H9 (cell line): ENCODE data around the gene ACADS. TPM values are rescaled to one million over a fixed set of nuclear protein-coding genes. Genes with fewer than 3 reads are reported as not detected.

Experiments
- DNase-seq: peaks from one replicate; pipeline ENCODE4 v3.0.0-alpha.2; 2017
- H2AFZ ChIP-seq: one replicate; pipeline ENCODE4 v1.6.1; 2013; ENCODE audit warnings: mild to moderate bottlenecking, low read length, control low read depth, moderate library complexity
- H2AK5ac ChIP-seq: 2 replicates; pipeline ENCODE4 v1.6.1; 2013; ENCODE audit warnings: low read length, control low read depth, mixed read lengths; ENCODE audit not compliant: insufficient read length
- H2BK120ac ChIP-seq: one replicate; pipeline ENCODE4 v1.6.1; 2013; ENCODE audit warnings: low read depth, mild to moderate bottlenecking, low read length, control low read depth, inconsistent platforms; ENCODE audit not compliant: poor library complexity, severe bottlenecking
- H2BK12ac ChIP-seq: 2 replicates; pipeline ENCODE4 v1.6.1; 2013; ENCODE audit warnings: low read length, control low read depth, mixed read lengths, low read depth; ENCODE audit not compliant: insufficient read length
- H2BK15ac ChIP-seq: 2 replicates; pipeline ENCODE4 v1.6.1; 2013; ENCODE audit warnings: low read depth, low read length, control low read depth
- H2BK20ac ChIP-seq: one replicate; pipeline ENCODE4 v1.6.1; 2013; ENCODE audit warnings: low read depth, mild to moderate bottlenecking, low read length, control low read depth, inconsistent platforms; ENCODE audit not compliant: poor library complexity, severe bottlenecking
- H2BK5ac ChIP-seq: 2 replicates; pipeline ENCODE4 v1.6.1; 2013; ENCODE audit warnings: low read length, control low read depth, mixed read lengths; ENCODE audit not compliant: insufficient read length
- H3K14ac ChIP-seq: 2 replicates; pipeline ENCODE4 v1.6.1; 2013; ENCODE audit warnings: low read length, control low read depth; ENCODE audit not compliant: insufficient read depth
- H3K18ac ChIP-seq: 2 replicates; pipeline ENCODE4 v1.6.1; 2013; ENCODE audit warnings: low read depth, mild to moderate bottlenecking, mixed read lengths, low read length, control low read depth; ENCODE audit not compliant: insufficient read length
- H3K23ac ChIP-seq: 2 replicates; pipeline ENCODE4 v1.6.1; 2013; ENCODE audit warnings: low read length, control low read depth, mixed read lengths, low read depth; ENCODE audit not compliant: insufficient read length
- H3K23me2 ChIP-seq: 2 replicates; pipeline ENCODE4 v1.6.1; 2013; ENCODE audit warnings: low read depth, mild to moderate bottlenecking, mixed read lengths, low read length, control low read depth; ENCODE audit not compliant: insufficient read length, poor library complexity, severe bottlenecking
- H3K27ac ChIP-seq: 2 replicates; pipeline ENCODE4 v1.5.1; 2013; ENCODE audit warnings: low read length, control low read depth, mixed read lengths, low read depth; ENCODE audit not compliant: insufficient read length
- H3K27me3 ChIP-seq: 2 replicates; pipeline ENCODE4 v1.6.1; 2013; ENCODE audit warnings: low read length, control low read depth, inconsistent platforms; ENCODE audit not compliant: insufficient read depth
- H3K4ac ChIP-seq: 2 replicates; pipeline ENCODE4 v1.6.1; 2013; ENCODE audit warnings: low read depth, mild to moderate bottlenecking, control low read depth, inconsistent platforms, low read length, moderate library complexity
- H3K4me1 ChIP-seq: 2 replicates; pipeline ENCODE4 v1.6.1; 2013; ENCODE audit warnings: low read length, control low read depth, inconsistent platforms; ENCODE audit not compliant: insufficient read depth
- H3K4me2 ChIP-seq: 2 replicates; pipeline ENCODE4 v1.6.1; 2013; ENCODE audit warnings: low read length, control low read depth, mixed read lengths; ENCODE audit not compliant: insufficient read length, insufficient read depth
- H3K56ac ChIP-seq: 2 replicates; pipeline ENCODE4 v1.6.1; 2013; ENCODE audit warnings: low read depth, mild to moderate bottlenecking, mixed read lengths, low read length, control low read depth; ENCODE audit not compliant: insufficient read length
- H3K79me1 ChIP-seq: 2 replicates; pipeline ENCODE4 v1.6.1; 2013; ENCODE audit warnings: low read depth, mild to moderate bottlenecking, moderate library complexity, low read length, control low read depth, inconsistent platforms; ENCODE audit not compliant: insufficient read depth, poor library complexity, severe bottlenecking
- H3K79me2 ChIP-seq: 2 replicates; pipeline ENCODE4 v1.6.1; 2013; ENCODE audit warnings: low read length, control low read depth, inconsistent platforms; ENCODE audit not compliant: insufficient read depth
- H3K9ac ChIP-seq: 2 replicates; pipeline ENCODE4 v1.6.1; 2013; ENCODE audit warnings: low read length, control low read depth, mixed read lengths; ENCODE audit not compliant: insufficient read length; ENCODE audit errors: extremely low read depth
- H3K9me3 ChIP-seq: one replicate; pipeline ENCODE4 v1.6.1; 2013; ENCODE audit warnings: low read depth, low read length, inconsistent platforms; ENCODE audit not compliant: control insufficient read depth
- H3T11ph ChIP-seq: one replicate; pipeline ENCODE4 v1.6.1; 2013; ENCODE audit warnings: mild to moderate bottlenecking, low read length, control low read depth, inconsistent platforms
- H4K20me1 ChIP-seq: one replicate; pipeline ENCODE4 v1.6.1; 2013; ENCODE audit not compliant: control insufficient read depth, insufficient read length, insufficient read depth
- H4K5ac ChIP-seq: 2 replicates; pipeline ENCODE4 v1.6.1; 2013; ENCODE audit warnings: low read depth, mild to moderate bottlenecking, mixed read lengths, low read length, control low read depth; ENCODE audit not compliant: insufficient read length
- H4K8ac ChIP-seq: replicated peaks from 2 replicates; pipeline ENCODE4 v1.6.1; 2013; ENCODE audit warnings: low read length, control low read depth, mixed read lengths, low read depth; ENCODE audit not compliant: insufficient read length
- H4K91ac ChIP-seq: 2 replicates; pipeline ENCODE4 v1.6.1; 2013; ENCODE audit warnings: low read depth, mild to moderate bottlenecking, moderate library complexity, mixed read lengths, low read length, control low read depth; ENCODE audit not compliant: insufficient read length
- H3K27ac Mint-ChIP-seq, 3 experiments: 2 replicates in 2 of 3; 3 replicates in 1 of 3; pipeline ENCODE4 v1.8.0; 2020 to 2021; ENCODE audit warnings: mixed read lengths in 3 of 3, mild to moderate bottlenecking in 1 of 3, moderate library complexity in 1 of 3
- H3K27me3 Mint-ChIP-seq: 2 replicates; pipeline ENCODE4 v1.8.0; 2021; ENCODE audit warnings: low read depth, mild to moderate bottlenecking, moderate library complexity, mixed read lengths
- H3K36me3 Mint-ChIP-seq, 3 experiments: 2 replicates in 2 of 3; 3 replicates in 1 of 3; pipeline ENCODE4 v1.8.0; 2020 to 2021; ENCODE audit warnings: low read depth in 3 of 3, mixed read lengths in 3 of 3; ENCODE audit not compliant: insufficient read depth in 1 of 3
- H3K4me1 Mint-ChIP-seq, 2 experiments: 2 replicates each; pipeline ENCODE4 v1.8.0; 2020; ENCODE audit warnings: mixed read lengths in 2 of 2
- H3K4me3 Mint-ChIP-seq, 2 experiments: 2 replicates in 1 of 2; 3 replicates in 1 of 2; pipeline ENCODE4 v1.8.0; 2020 to 2021; ENCODE audit warnings: mild to moderate bottlenecking in 2 of 2, mixed read lengths in 2 of 2, moderate library complexity in 1 of 2
- H3K9me3 Mint-ChIP-seq, 2 experiments: 2 replicates in 1 of 2; 3 replicates in 1 of 2; pipeline ENCODE4 v1.8.0; 2020; ENCODE audit warnings: mild to moderate bottlenecking in 2 of 2, mixed read lengths in 2 of 2, moderate library complexity in 1 of 2
- WGBS: extraction: QIAGEN DNeasy Blood & Tissue Kit; methylation state at CpG from one replicate; pipeline ENCODE4 v1.1.7; 2013; ENCODE audit warnings: missing lambda C conversion rate, low lambda C conversion rate, mixed read lengths; ENCODE audit not compliant: insufficient read length; ENCODE audit errors: extremely low coverage; 5-methylcytosine and 5-hydroxymethylcytosine counted together
- total RNA-seq: library from RNA; stranded (reverse); gene quantifications from 2 replicates; pipeline ENCODE4 v1.2.1, GENCODE V29; 2021
- TF ChIP-seq, protein P1 (sequence below): fragments of 200-600 bp; sonication (generic); conservative IDR thresholded peaks from 3 replicates; pipeline ENCODE4 v1.8.0; 2021; ENCODE audit warnings: antibody characterized with exemption, mild to moderate bottlenecking

ACADS gene
- total RNA-seq, 1 experiment from 2014 or later: 8.3 TPM

DNA sequence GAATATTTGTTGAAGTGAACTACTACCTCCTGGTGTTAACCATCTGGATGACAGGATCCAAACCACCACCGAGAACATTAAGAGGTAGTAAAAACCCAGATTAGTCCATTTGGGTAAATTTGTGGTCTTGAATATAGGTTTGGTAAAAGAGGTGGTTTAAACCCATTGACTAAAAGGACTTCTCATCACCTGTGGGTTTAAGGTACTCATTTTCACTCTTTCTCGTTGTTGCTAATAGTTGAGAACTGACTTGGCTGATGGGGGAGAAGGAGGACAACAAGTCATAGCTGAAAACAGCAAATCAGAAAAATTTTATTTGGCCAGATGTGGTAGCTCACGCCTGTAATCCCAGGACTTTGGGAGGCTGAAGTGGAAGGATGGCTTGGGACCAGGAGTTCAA is 59.2 kb downstream of the ACADS start:
- H3K23ac ChIP-seq: no peak overlapping the region
- H3K79me2 ChIP-seq: no peaks in the 10 kb centered on the region
- H3K27ac ChIP-seq: no peak overlapping the region
- H3K9me3 Mint-ChIP-seq: no peaks in the 10 kb centered on the region
- no peak for DNase-seq
- no peak overlapping the region for H3K14ac ChIP-seq
- H4K8ac ChIP-seq: no peak overlapping the region
- no peak overlapping the region for H3T11ph ChIP-seq
- H3K23me2 ChIP-seq: no peaks in the 10 kb centered on the region
- H2BK20ac ChIP-seq: no peak overlapping the region
- no peaks in the 10 kb centered on the region for H4K20me1 ChIP-seq
- H3K4me1 ChIP-seq: no peaks in the 10 kb centered on the region
- H2BK12ac ChIP-seq: no peak overlapping the region
- H3K9ac ChIP-seq: no peak overlapping the region
- H2AK5ac ChIP-seq: no peak overlapping the region
- H3K56ac ChIP-seq: no peak overlapping the region
- no peak overlapping the region for H3K4me2 ChIP-seq
- no CpG with 5 or more reads among the region's 3 CpGs for WGBS
- no peaks in the 10 kb centered on the region for H3K4me1 Mint-ChIP-seq
- no peak overlapping the region for H4K5ac ChIP-seq
- TF ChIP-seq, protein P1, sequence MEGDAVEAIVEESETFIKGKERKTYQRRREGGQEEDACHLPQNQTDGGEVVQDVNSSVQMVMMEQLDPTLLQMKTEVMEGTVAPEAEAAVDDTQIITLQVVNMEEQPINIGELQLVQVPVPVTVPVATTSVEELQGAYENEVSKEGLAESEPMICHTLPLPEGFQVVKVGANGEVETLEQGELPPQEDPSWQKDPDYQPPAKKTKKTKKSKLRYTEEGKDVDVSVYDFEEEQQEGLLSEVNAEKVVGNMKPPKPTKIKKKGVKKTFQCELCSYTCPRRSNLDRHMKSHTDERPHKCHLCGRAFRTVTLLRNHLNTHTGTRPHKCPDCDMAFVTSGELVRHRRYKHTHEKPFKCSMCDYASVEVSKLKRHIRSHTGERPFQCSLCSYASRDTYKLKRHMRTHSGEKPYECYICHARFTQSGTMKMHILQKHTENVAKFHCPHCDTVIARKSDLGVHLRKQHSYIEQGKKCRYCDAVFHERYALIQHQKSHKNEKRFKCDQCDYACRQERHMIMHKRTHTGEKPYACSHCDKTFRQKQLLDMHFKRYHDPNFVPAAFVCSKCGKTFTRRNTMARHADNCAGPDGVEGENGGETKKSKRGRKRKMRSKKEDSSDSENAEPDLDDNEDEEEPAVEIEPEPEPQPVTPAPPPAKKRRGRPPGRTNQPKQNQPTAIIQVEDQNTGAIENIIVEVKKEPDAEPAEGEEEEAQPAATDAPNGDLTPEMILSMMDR: no peak
- no peak overlapping the region for H2BK120ac ChIP-seq
- no peaks in the 10 kb centered on the region for H3K27me3 ChIP-seq
- H3K79me1 ChIP-seq: no peaks in the 10 kb centered on the region
- no peaks in the 10 kb centered on the region for H3K27me3 Mint-ChIP-seq
- no peaks in the 10 kb centered on the region for H3K9me3 ChIP-seq
- H3K4me3 Mint-ChIP-seq: no peak overlapping the region
- no peak overlapping the region for H3K27ac Mint-ChIP-seq
- no peak overlapping the region for H3K4ac ChIP-seq
- no peak overlapping the region for H2BK5ac ChIP-seq
- H4K91ac ChIP-seq: no peak overlapping the region
- H3K36me3 Mint-ChIP-seq: peaks cover 8 to 20% (median 12%) of the 10 kb centered on the region in 3 experiments; a peak in 6 of 7 replicates
- no peak overlapping the region for H2AFZ ChIP-seq
- H2BK15ac ChIP-seq: no peak overlapping the region
- H3K18ac ChIP-seq: no peak overlapping the region
